MM.1S (cell line): Measurements from ENCODE around the gene ZNF428.

Source experiments
- CTCF ChIP-seq: fragments of 300-600 bp; sonication (generic); IDR thresholded peaks from 2 replicates; pipeline ENCODE4 v1.5.1; 2016; ENCODE audit warnings: antibody characterized with exemption, low read length, mixed read lengths
- EZH2 ChIP-seq: fragments of 300-600 bp; sonication (generic); optimal IDR thresholded peaks from 2 replicates; pipeline ENCODE3; 2017; ENCODE audit warnings: low read depth, mild to moderate bottlenecking, antibody characterized with exemption, low read length, mixed read lengths

DNA sequence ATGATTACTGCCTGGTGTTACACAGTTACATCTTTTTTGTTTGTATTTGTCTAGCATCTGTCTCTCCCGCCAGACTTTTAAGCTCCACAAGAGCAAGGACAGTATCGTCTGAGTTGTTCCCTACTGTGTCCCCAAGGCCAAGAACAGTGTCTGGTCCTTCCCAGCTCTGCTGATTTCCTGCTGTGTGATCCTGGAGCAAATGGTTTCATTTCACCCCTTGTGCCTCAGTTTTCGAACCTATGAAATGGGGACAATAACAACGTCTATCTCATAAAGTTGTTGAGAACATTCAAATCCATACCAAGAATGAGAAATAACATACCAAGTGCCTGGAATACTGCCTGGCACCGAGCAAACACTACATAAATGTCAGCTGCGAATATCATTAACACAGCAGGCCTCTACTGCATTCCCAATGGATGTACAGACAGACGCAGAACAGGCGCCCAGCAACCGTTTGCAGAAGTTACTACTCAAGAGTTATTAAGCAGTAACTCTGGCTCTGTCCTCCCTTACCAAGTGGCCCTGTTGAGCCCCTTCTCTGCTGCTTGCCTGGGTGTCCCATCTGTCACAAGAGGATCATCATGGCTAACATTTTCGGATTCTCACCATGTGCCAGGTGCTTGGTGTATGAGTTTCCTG is 55.5 kb downstream of the ZNF428 start:
- TF ChIP-seq CTCF (no peak), EZH2 (no peak)
